ENCODE results near the gene PIGR.

GRCh38 chr1:206947255-206947654 lies 989 bp upstream of the PIGR start:
- TF ChIP-seq MAZ (IDR thresholded peaks at IDR 0.05; ENCODE audit: borderline replicate concordance, low read depth, low read length) (no peak), POLR2A (IDR thresholded peaks at IDR 0.05; ENCODE audit: low read depth, low read length) (no peak), CTCF (conservative IDR thresholded peaks at IDR 0.05; ENCODE audit: low read depth, low read length) (no peak), RAD21 (IDR thresholded peaks at IDR 0.05; ENCODE audit: low read length) (no peak), USF2 (IDR thresholded peaks at IDR 0.05; ENCODE audit: low read depth, low read length) (no peak)

Measured in IMR-90 (cell line).